ACC112 (cell line): Measurements from ENCODE around the gene ZNF410.
"Not testable (repeated sequence)": the region's sequence is repeated elsewhere in the genome, so short reads cannot be mapped to it uniquely, and the experiment has no call there.

Experiments used
- H2AFZ ChIP-seq: fragments of 200-600 bp; sonication (generic); one replicate; pipeline ENCODE4 v1.6.0; 2017; ENCODE audit warnings: antibody characterized with exemption, low read length; ENCODE audit not compliant: unreplicated experiment
- H3K27ac ChIP-seq: fragments of 200-600 bp; sonication (generic); 2 replicates; pipeline ENCODE4 v1.5.1; 2014; ENCODE audit warnings: low read depth, mild to moderate bottlenecking, antibody characterized with exemption, low read length, moderate library complexity
- H3K27me3 ChIP-seq: fragments of 200-600 bp; sonication (generic); 2 replicates; pipeline ENCODE4 v1.6.1; 2014; ENCODE audit warnings: mild to moderate bottlenecking, antibody characterized with exemption, low read length, moderate library complexity, mixed read lengths; ENCODE audit not compliant: insufficient read depth
- H3K36me3 ChIP-seq: fragments of 200-600 bp; sonication (generic); 2 replicates; pipeline ENCODE4 v1.6.1; 2016; ENCODE audit warnings: mild to moderate bottlenecking, antibody characterized with exemption, low read length, moderate library complexity, mixed read lengths; ENCODE audit not compliant: insufficient read depth
- H3K4me1 ChIP-seq: fragments of 200-600 bp; sonication (generic); one replicate; pipeline ENCODE4 v1.6.1; 2016; ENCODE audit warnings: low read length, mixed read lengths; ENCODE audit not compliant: insufficient read depth, unreplicated experiment, control insufficient read depth
- H3K4me3 ChIP-seq: fragments of 200-600 bp; sonication (generic); 2 replicates; pipeline ENCODE4 v1.5.1; 2014; ENCODE audit warnings: mild to moderate bottlenecking, low read depth, low read length
- H3K79me2 ChIP-seq: fragments of 200-600 bp; sonication (generic); one replicate; pipeline ENCODE4 v1.6.0; 2016; ENCODE audit warnings: low read length; ENCODE audit not compliant: control insufficient read depth, unreplicated experiment, insufficient read depth

The ZNF410 gene, protein sequence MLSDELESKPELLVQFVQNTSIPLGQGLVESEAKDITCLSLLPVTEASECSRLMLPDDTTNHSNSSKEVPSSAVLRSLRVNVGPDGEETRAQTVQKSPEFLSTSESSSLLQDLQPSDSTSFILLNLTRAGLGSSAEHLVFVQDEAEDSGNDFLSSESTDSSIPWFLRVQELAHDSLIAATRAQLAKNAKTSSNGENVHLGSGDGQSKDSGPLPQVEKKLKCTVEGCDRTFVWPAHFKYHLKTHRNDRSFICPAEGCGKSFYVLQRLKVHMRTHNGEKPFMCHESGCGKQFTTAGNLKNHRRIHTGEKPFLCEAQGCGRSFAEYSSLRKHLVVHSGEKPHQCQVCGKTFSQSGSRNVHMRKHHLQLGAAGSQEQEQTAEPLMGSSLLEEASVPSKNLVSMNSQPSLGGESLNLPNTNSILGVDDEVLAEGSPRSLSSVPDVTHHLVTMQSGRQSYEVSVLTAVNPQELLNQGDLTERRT

DNA sequence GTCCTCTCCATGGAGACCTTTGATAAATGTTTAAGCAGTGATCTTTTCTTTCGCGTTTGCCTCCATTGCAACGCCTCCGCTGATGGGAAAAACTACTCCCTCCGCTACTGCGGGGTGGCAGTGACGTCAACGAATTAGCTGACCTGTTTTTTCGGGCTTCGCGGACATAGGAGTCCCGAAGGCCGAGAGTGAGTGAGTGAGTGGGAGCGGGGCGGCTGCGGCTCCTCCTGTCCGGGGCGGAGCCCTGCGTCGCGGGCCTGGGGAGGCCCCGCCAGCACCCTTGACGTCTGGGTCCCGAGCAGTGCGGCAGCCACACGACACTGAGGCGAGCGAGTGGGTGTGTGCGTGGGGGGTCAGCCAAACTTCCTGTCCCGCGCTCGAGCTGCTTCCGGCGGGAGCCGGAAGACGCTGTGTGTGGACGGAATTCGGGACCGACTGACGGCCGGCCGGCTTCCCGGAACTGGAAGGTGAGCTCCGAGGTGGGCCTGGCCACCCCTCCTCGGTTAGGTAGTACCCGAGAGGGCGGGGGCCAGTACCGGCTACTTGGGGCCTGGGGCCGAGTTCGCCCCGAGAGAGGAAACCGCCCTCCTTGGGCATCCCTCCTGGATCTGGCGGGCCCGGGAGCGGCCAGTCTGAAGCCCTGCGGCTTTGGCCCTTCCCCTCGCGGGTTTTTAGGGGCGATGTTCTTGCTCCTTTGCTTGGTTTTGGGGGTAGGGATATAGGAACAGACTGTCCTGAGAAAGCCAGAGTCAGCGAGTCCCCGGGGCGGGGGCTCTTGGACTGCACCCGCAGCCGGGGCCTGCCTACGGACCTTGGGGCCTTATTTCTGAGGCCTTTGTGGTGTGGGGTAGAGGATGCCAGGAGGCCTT is at the start of gene ZNF410:
TSS of gene ZNF410 (plus strand) at position 411 of the 869 bp plus-strand sequence. CDS start 5,317 bp downstream, outside the sequence.
- Histone ChIP-seq H3K27me3 (no peaks in the 10 kb centered on the region), H3K36me3 (no peaks in the 10 kb centered on the region), H3K4me3 (peak within 1 kb of the TSS; percentile 91), H3K27ac (peak within 1 kb of the TSS; percentile 94), H2AFZ (peak within 1 kb of the TSS; percentile 51), H3K79me2 (peaks cover 68% of the 10 kb centered on the region), H3K4me1 (peaks cover 21% of the 10 kb centered on the region)

DNA sequence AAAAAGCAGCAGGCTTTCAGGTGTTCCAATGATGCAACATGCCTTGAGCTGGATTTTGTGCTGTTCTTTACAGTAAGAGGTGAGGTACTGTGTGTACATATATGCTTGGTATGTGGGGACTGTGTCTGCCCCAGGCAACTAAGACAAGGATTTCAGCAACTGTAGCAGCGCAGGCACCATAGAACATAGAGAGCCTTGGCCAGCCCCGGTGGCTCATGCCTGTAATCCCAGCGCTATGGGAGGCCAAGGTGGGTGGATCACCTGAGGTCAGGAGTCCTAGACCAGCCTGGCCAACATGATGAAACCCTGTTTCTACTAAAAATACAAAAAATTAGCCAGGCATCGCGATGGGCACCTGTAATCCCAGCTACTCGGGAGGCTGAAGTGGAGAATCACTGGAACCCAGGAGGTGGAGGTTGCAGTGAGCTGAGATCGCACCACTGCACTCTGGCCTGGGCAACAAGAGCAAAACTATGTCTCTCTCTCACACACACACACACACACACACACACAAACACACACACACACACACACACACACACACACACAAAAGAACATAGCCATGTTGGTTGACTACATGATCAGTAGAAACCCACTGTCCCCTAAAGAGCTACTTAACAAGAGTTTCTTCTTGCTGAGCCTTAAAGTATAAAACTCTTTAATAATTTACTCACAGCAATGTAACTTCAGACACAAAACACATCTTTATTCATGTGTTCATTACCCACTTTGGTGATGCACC is 48.2 kb upstream of the ZNF410 start:
- not testable (repeated sequence) for H2AFZ ChIP-seq, H3K4me1 ChIP-seq, H3K79me2 ChIP-seq, H3K4me3 ChIP-seq, H3K27me3 ChIP-seq, H3K27ac ChIP-seq, H3K36me3 ChIP-seq

DNA sequence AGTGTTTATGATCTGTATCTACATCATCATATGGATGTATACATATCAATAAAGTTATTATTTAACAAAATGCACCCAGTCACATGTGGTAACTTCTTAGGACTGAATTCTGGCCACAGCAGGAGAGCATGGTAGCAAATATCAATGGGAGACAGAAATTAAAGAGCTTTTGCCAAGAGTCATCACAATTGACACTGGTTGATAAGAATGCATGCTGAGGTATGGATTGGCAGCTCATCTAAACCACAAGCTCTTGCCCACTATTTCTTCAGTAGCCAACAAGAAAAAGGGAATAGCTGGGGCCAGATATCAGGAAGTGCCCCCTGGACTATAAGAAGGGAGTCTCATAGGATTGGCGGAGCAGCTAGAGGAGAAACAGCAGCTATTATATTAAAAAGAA is 44.5 kb upstream of the ZNF410 start:
- no peaks in the 10 kb centered on the region for H3K36me3 ChIP-seq
- H3K79me2 ChIP-seq = no peaks in the 10 kb centered on the region
- H3K4me1 ChIP-seq = no peaks in the 10 kb centered on the region
- no peak overlapping the region for H2AFZ ChIP-seq
- no peak overlapping the region for H3K4me3 ChIP-seq
- no peak overlapping the region for H3K27ac ChIP-seq
- H3K27me3 ChIP-seq = no peaks in the 10 kb centered on the region

DNA sequence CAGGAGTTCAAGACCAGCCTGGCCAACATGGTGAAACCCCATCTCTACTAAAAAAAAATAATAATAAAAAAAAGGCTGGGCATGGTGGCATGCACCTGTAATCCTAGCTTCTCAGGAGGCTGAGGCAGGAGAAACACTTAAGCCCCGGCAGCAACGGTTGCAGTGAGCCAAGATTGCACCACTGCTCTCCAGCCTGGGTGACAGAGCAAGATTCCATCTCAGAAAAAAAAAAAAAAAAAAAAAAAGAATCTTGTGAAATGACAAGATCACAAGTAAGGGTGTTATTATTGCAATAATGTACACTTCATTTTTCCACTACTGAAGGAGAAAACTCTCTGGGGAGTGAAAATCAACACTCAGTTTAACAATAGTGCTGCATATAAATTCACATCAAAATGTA is 43.8 kb upstream of the ZNF410 start:
- Histone ChIP-seq H3K4me1 (no peaks in the 10 kb centered on the region), H3K36me3 (no peaks in the 10 kb centered on the region), H3K79me2 (no peaks in the 10 kb centered on the region), H3K27me3 (no peaks in the 10 kb centered on the region), H3K27ac (no peak overlapping the region), H3K4me3 (no peak overlapping the region), H2AFZ (no peak overlapping the region)

DNA sequence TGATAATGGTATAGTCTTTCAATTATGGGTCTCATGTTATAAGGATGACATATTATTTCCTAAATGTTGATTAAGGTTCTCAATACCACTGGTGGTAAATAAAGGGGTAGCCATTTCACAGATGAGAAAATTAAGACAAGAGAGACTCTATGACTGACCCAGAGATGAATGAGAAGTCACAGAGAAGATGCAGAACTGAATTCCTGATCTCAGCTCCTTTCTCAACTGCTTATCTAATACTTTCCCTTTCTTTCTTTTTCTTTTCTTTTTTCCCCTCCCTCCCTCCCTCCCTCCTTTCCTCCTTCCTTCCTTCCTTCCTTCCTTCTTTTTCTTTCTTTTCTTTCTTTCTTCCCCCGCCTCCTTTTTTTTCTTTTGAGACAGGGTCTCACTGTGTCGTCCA is 43.4 kb upstream of the ZNF410 start:
- H3K4me1 ChIP-seq = no peaks in the 10 kb centered on the region
- no peak overlapping the region for H3K4me3 ChIP-seq
- H2AFZ ChIP-seq = no peak overlapping the region
- no peak overlapping the region for H3K27ac ChIP-seq
- H3K27me3 ChIP-seq = no peaks in the 10 kb centered on the region
- H3K79me2 ChIP-seq = no peaks in the 10 kb centered on the region
- no peaks in the 10 kb centered on the region for H3K36me3 ChIP-seq

DNA sequence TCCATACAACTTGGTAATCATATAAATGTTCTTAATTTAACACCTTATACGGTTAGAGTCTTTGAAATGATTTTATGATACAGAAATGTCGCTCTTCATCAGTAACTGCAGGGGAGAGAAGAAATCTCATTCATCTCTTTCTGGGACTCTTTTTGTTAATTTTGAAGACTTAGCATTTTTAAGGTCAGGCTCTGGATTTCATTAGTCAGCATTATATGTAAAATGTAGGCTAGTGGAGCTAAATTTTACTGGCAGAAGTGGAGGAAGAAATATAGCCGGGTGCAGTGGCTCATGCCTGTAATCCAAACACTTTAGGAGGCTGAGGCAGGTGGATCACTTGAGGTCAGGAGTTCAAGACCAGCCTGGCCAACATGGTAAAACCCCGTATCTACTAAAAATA is 39.7 kb upstream of the ZNF410 start:
- Histone ChIP-seq H3K36me3 (no peaks in the 10 kb centered on the region), H3K27ac (no peak overlapping the region)

DNA sequence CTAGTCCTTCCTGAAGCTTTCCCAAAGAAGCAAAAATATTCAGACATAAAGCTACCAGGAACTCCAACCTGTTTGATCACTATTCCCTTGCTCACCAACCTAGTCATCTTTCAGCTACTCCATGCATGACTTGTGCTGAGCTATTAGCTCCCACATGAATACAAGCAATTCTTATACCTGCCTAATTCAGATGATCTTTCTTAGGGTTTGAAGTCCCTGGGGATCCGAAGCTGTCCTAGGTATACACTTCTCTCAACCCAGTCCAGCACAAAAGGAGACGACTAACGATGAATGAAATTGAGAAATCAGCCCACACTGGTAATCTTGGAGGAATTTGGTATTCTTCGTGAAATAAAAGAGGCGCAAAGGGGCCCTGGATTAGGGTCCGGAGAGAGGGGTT is 35.7 kb upstream of the ZNF410 start:
- peak overlapping the region; percentile 79 for H3K4me3 ChIP-seq
- peaks cover 12% of the 10 kb centered on the region for H3K4me1 ChIP-seq
- H3K27me3 ChIP-seq = no peaks in the 10 kb centered on the region
- H3K27ac ChIP-seq = peak overlapping the region; percentile 88
- peak overlapping the region; percentile 89 for H2AFZ ChIP-seq
- no peaks in the 10 kb centered on the region for H3K36me3 ChIP-seq
- H3K79me2 ChIP-seq = peaks cover 9% of the 10 kb centered on the region

More for the DNA sequence above, 39.7 kb upstream of the ZNF410 start:
- Histone ChIP-seq H3K4me3 (no peak overlapping the region), H3K27me3 (no peaks in the 10 kb centered on the region), H3K79me2 (no peaks in the 10 kb centered on the region), H3K4me1 (peaks cover 7% of the 10 kb centered on the region), H2AFZ (no peak overlapping the region)

DNA sequence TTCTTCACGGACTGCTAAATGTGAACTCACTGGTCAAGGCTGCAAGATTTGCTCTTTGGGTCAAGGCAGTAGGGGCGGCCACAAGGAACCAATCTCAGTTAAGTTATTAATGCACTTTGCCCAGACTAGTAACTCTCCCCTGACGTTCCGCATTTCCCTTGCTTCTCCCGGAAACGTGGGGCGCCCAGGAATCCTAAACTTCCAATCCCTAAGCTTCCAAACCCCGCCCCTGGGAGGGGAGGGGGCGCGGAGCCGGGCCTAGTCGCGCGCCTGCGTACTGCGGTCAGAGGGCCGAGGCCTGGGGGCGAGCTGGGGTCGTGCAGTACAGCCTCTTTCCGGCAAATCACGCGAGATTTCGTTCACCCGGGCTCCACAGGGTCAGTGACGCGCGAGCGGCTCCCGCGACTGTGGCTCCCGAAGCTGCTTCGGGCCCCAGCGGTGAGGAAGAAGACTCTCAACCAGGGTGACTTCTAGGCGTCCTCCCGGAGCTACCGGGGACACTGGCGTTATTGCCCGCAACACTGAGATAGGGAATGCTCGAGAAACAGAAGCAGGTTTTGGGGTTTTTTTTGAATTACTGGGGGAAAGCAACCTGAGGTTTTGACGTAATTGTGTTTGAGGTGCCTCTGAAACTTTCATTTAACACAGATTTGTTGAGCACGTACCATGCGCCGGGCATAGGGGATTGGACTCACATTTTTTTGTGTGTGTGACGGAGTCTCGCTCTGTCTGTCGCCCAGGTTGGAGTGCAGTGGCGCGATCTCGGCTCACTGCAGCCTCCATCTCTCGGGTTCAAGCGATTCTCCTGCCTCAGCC is 34.9 kb upstream of the ZNF410 start, which contains the start of gene PTGR2:
TSS of gene PTGR2 (plus strand) at position 265 of the 816 bp plus-strand sequence. CDS start 7,032 bp downstream, outside the sequence.
- peak within 1 kb of the TSS; percentile 88 for H3K27ac ChIP-seq
- 0 out of 2 replicates have a peak, but pooled peaks cover 3% of the 10 kb centered on the region for H3K36me3 ChIP-seq
- H3K79me2 ChIP-seq = peaks cover 9% of the 10 kb centered on the region
- H3K27me3 ChIP-seq = no peaks in the 10 kb centered on the region
- peaks cover 12% of the 10 kb centered on the region for H3K4me1 ChIP-seq
- H2AFZ ChIP-seq = peak within 1 kb of the TSS; percentile 89
- peak within 1 kb of the TSS; percentile 79 for H3K4me3 ChIP-seq

DNA sequence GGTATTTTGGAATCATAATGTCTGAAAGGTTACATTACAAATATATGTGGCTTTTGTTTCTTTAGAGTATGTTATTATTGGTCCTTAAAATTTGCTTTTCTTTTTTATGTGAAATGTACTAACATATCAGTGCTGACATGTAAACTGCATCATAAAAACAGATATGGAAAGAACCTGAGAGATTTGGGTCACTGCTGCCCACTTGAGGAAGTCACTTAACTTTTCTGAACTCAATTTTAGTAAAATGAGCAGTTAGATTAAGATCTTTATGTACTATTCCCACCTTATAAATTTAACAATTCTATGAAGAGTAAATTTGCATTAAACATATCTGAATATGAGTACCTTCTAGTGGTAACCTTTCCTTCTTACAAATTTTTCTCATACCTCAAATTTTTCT is 27.5 kb upstream of the ZNF410 start:
- H3K36me3 ChIP-seq = peaks cover 8% of the 10 kb centered on the region
- no peak overlapping the region for H2AFZ ChIP-seq
- H3K4me1 ChIP-seq = no peaks in the 10 kb centered on the region

More for the DNA sequence above, 27.5 kb upstream of the ZNF410 start:
- Histone ChIP-seq H3K4me3 (no peak overlapping the region), H3K79me2 (peaks cover 3% of the 10 kb centered on the region), H3K27ac (no peak overlapping the region), H3K27me3 (no peaks in the 10 kb centered on the region)
